Astrocyte (in vitro differentiated cells and primary cell): Measurements from ENCODE around the gene COG3. TPM values are rescaled to one million over a fixed set of nuclear protein-coding genes. Genes with fewer than 3 reads are reported as not detected.

Experiments
- DNase-seq: peaks from one replicate; pipeline ENCODE4 v3.0.0-alpha.2; 2010; ENCODE audit warnings: low read depth
- FAIRE-seq: peaks from 2 replicates; lab custom pipeline; 2011; peaks lifted over from hg19 to GRCh38; lab: Jason Lieb, UNC
- H2AFZ ChIP-seq: 2 replicates; pipeline ENCODE4 v1.6.0; 2012; ENCODE audit warnings: low read depth, low read length, inconsistent platforms
- H3K27ac ChIP-seq: 2 replicates; pipeline ENCODE4 v1.5.1; 2011; ENCODE audit warnings: low read depth, low read length, inconsistent platforms
- H3K27me3 ChIP-seq: 2 replicates; pipeline ENCODE4 v1.6.0; 2011; ENCODE audit warnings: low read length, inconsistent platforms; ENCODE audit not compliant: insufficient read depth
- H3K36me3 ChIP-seq: 2 replicates; pipeline ENCODE4 v1.5.1; 2011; ENCODE audit warnings: low read length, inconsistent platforms; ENCODE audit not compliant: insufficient read depth
- H3K4me1 ChIP-seq: 2 replicates; pipeline ENCODE4 v1.5.1; 2011; ENCODE audit warnings: low read length, inconsistent platforms; ENCODE audit not compliant: insufficient read depth
- H3K4me2 ChIP-seq: 2 replicates; pipeline ENCODE4 v1.6.0; 2012; ENCODE audit warnings: low read length, inconsistent platforms
- H3K4me3 ChIP-seq: 2 replicates; pipeline ENCODE4 v1.5.1; 2011; ENCODE audit warnings: low read depth, mild to moderate bottlenecking, low read length, inconsistent platforms; ENCODE audit not compliant: insufficient read depth
- H3K79me2 ChIP-seq: 2 replicates; pipeline ENCODE4 v1.6.0; 2012; ENCODE audit warnings: mild to moderate bottlenecking, low read length, inconsistent platforms; ENCODE audit not compliant: insufficient read depth
- H3K9ac ChIP-seq: 2 replicates; pipeline ENCODE4 v1.6.0; 2012; ENCODE audit warnings: mild to moderate bottlenecking, low read length, inconsistent platforms
- H3K9me3 ChIP-seq: 2 replicates; pipeline ENCODE4 v1.5.1; 2012; ENCODE audit warnings: low read depth, mild to moderate bottlenecking, low read length, inconsistent platforms; ENCODE audit not compliant: insufficient read depth
- H4K20me1 ChIP-seq: 2 replicates; pipeline ENCODE4 v1.6.0; 2012; ENCODE audit warnings: low read length, inconsistent platforms; ENCODE audit not compliant: insufficient read depth
- H3K27ac Mint-ChIP-seq: one replicate; pipeline ENCODE4 v1.8.0; 2021; ENCODE audit warnings: mild to moderate bottlenecking, mixed read lengths; ENCODE audit not compliant: unreplicated experiment
- H3K27me3 Mint-ChIP-seq: one replicate; pipeline ENCODE4 v1.8.0; 2021; ENCODE audit warnings: low read depth, mixed read lengths; ENCODE audit not compliant: unreplicated experiment
- H3K36me3 Mint-ChIP-seq: one replicate; pipeline ENCODE4 v1.8.0; 2021; ENCODE audit warnings: low read depth, mixed read lengths; ENCODE audit not compliant: unreplicated experiment
- H3K4me1 Mint-ChIP-seq: one replicate; pipeline ENCODE4 v1.8.0; 2021; ENCODE audit warnings: low read depth, mixed read lengths; ENCODE audit not compliant: unreplicated experiment
- H3K4me3 Mint-ChIP-seq: one replicate; pipeline ENCODE4 v1.8.0; 2021; ENCODE audit warnings: mild to moderate bottlenecking, moderate library complexity, mixed read lengths; ENCODE audit not compliant: unreplicated experiment
- H3K9me3 Mint-ChIP-seq: one replicate; pipeline ENCODE4 v1.8.0; 2021; ENCODE audit warnings: mild to moderate bottlenecking, mixed read lengths; ENCODE audit not compliant: unreplicated experiment
- CTCF ChIP-seq: IDR thresholded peaks from 2 replicates; pipeline ENCODE4 v1.5.1; 2011; ENCODE audit warnings: low read depth, mild to moderate bottlenecking, inconsistent platforms, low read length, moderate library complexity; ENCODE audit not compliant: insufficient read depth
- EZH2 ChIP-seq: IDR thresholded peaks from 2 replicates; pipeline ENCODE4 v1.6.1; 2012; ENCODE audit warnings: mild to moderate bottlenecking, low read length, inconsistent platforms; ENCODE audit not compliant: insufficient read depth
- total RNA-seq: library from RNA; stranded (reverse); gene quantifications from 2 replicates; pipeline ENCODE4 v1.2.1, GENCODE V29; 2021

COG3 gene
- total RNA-seq, 1 donor from 2014 or later, result 24.9 TPM

- no peak overlapping the region for H3K27ac ChIP-seq
- H3K4me2 ChIP-seq, result no peak overlapping the region
- no peak overlapping the region for H3K4me3 ChIP-seq
- H3K79me2 ChIP-seq, result peaks cover 3% of the 10 kb centered on the region
- no peak overlapping the region for H3K4me3 Mint-ChIP-seq
- DNase-seq, result peak; percentile 69
- H2AFZ ChIP-seq, result no peak overlapping the region
- H3K4me1 ChIP-seq, result no peaks in the 10 kb centered on the region
- H4K20me1 ChIP-seq, result peaks cover 30% of the 10 kb centered on the region
- H3K9ac ChIP-seq, result no peak overlapping the region
- H3K27ac Mint-ChIP-seq, result peak overlapping the region; percentile 19
- no peaks in the 10 kb centered on the region for H3K27me3 Mint-ChIP-seq
- H3K27me3 ChIP-seq, result no peaks in the 10 kb centered on the region
- H3K9me3 Mint-ChIP-seq, result no peaks in the 10 kb centered on the region
- TF ChIP-seq EZH2 (no peak), CTCF (no peak)
- peaks cover 9% of the 10 kb centered on the region for H3K36me3 Mint-ChIP-seq
- FAIRE-seq, result peak; percentile 84
- peaks cover 27% of the 10 kb centered on the region for H3K4me1 Mint-ChIP-seq
- H3K9me3 ChIP-seq, result no peaks in the 10 kb centered on the region
- H3K36me3 ChIP-seq, result peaks cover 46% of the 10 kb centered on the region
Measured at GRCh38 chr13:45518525-45519245, 53.9 kb downstream of the COG3 start.

GRCh38 chr13:45519493-45519892, 54.8 kb downstream of the COG3 start:
- Histone ChIP-seq H3K9ac (no peak overlapping the region), H3K27me3 (no peaks in the 10 kb centered on the region), H3K36me3 (peaks cover 46% of the 10 kb centered on the region), H3K4me3 (no peak overlapping the region), H4K20me1 (peaks cover 36% of the 10 kb centered on the region), H3K27ac (no peak overlapping the region), H3K79me2 (peaks cover 7% of the 10 kb centered on the region), H3K4me2 (no peak overlapping the region), H3K4me1 (no peaks in the 10 kb centered on the region), H3K9me3 (no peaks in the 10 kb centered on the region), H2AFZ (no peak overlapping the region)
- Mint-ChIP-seq H3K36me3 (peaks cover 12% of the 10 kb centered on the region), H3K4me3 (no peak overlapping the region), H3K27me3 (no peaks in the 10 kb centered on the region), H3K27ac (no peak overlapping the region), H3K9me3 (no peaks in the 10 kb centered on the region), H3K4me1 (peaks cover 28% of the 10 kb centered on the region)
- FAIRE-seq (no peak), DNase-seq (no peak)
- no peak for TF ChIP-seq CTCF
- TF ChIP-seq EZH2, result no peak

- DNase-seq (peak; percentile 53), FAIRE-seq (no peak)
- H3K4me1 Mint-ChIP-seq, result peaks cover 27% of the 10 kb centered on the region
- H3K27ac Mint-ChIP-seq, result peak overlapping the region; percentile 70
- no peak overlapping the region for H3K4me2 ChIP-seq
- H3K4me1 ChIP-seq, result no peaks in the 10 kb centered on the region
- peak overlapping the region; percentile 7 for H3K4me3 Mint-ChIP-seq
- peaks cover 39% of the 10 kb centered on the region for H3K36me3 ChIP-seq
- no peak overlapping the region for H3K27ac ChIP-seq
- peaks cover 15% of the 10 kb centered on the region for H3K36me3 Mint-ChIP-seq
- no peaks in the 10 kb centered on the region for H3K27me3 ChIP-seq
- no peaks in the 10 kb centered on the region for H3K9me3 ChIP-seq
- H2AFZ ChIP-seq, result no peak overlapping the region
- H4K20me1 ChIP-seq, result peaks cover 36% of the 10 kb centered on the region
- no peak overlapping the region for H3K9ac ChIP-seq
- TF ChIP-seq CTCF (no peak), EZH2 (no peak)
- H3K9me3 Mint-ChIP-seq, result no peaks in the 10 kb centered on the region
- no peaks in the 10 kb centered on the region for H3K27me3 Mint-ChIP-seq
- H3K79me2 ChIP-seq, result peaks cover 7% of the 10 kb centered on the region
- H3K4me3 ChIP-seq, result no peak overlapping the region
Measured at GRCh38 chr13:45521297-45521696, 56.6 kb downstream of the COG3 start.
